ENCODE data around the gene FSTL5.
"Not testable (repeated sequence)": the region's sequence is repeated elsewhere in the genome, so short reads cannot be mapped to it uniquely, and the experiment has no call there.

The FSTL5 gene

DNA sequence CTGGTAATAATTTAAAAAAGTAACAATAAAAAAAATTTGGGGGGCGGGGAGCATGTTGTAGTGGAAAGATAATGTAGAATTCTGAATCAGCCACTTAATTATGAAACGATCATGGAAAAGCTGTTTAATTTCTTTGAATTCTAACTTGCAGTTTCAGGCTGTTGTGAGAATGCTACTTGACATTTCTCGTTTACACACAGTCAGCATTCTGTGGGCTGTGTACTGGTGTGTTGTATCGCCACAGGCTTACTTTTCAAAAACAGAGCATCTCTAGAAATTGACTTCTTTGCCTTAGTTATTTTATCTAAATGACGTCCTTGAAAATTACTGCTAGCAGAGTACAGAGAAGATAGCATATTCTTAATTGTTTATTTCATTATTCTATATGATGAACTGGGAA is 350.4 kb downstream of the FSTL5 start:
- Histone ChIP-seq H3K79me2 (ENCODE audit: control insufficient read depth, insufficient read depth, low read length, unreplicated experiment) (no peaks in the 10 kb centered on the region), H3K27me3 (ENCODE audit: insufficient read depth, low read length) (no peaks in the 10 kb centered on the region), H3K4me1 (ENCODE audit: control insufficient read depth, insufficient read depth, low read length, unreplicated experiment) (no peaks in the 10 kb centered on the region), H3K27ac (ENCODE audit: low read depth, low read length) (no peak overlapping the region), H3K4me3 (ENCODE audit: low read depth, low read length) (no peak overlapping the region), H2AFZ (ENCODE audit: low read length, unreplicated experiment) (no peak overlapping the region), H3K36me3 (ENCODE audit: insufficient read depth, low read length) (no peaks in the 10 kb centered on the region)

DNA sequence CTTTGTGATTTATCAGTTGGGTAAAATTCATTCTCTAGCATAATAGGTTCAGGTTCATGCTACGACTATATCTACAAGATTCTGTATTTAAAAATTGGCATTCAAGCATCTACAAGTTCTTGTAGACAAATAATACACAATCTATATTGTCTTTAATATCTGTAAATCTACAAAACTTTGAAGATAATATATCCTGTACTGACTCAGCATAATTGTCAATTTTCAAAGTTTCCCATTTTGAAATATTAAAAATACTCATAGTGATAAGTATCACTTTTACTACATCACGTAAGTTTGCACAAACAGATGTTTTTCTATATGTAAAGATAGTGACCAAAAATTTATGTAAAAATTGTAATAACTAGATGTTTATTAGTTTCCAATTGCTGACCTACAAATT is 360.6 kb downstream of the FSTL5 start:
- Histone ChIP-seq H3K4me3 (ENCODE audit: low read depth, low read length) (no peak overlapping the region), H3K27me3 (ENCODE audit: insufficient read depth, low read length) (no peaks in the 10 kb centered on the region), H2AFZ (ENCODE audit: low read length, unreplicated experiment) (no peak overlapping the region), H3K36me3 (ENCODE audit: insufficient read depth, low read length) (no peaks in the 10 kb centered on the region), H3K79me2 (ENCODE audit: control insufficient read depth, insufficient read depth, low read length, unreplicated experiment) (no peaks in the 10 kb centered on the region), H3K4me1 (ENCODE audit: control insufficient read depth, insufficient read depth, low read length, unreplicated experiment) (no peaks in the 10 kb centered on the region), H3K27ac (ENCODE audit: low read depth, low read length) (no peak overlapping the region)

DNA sequence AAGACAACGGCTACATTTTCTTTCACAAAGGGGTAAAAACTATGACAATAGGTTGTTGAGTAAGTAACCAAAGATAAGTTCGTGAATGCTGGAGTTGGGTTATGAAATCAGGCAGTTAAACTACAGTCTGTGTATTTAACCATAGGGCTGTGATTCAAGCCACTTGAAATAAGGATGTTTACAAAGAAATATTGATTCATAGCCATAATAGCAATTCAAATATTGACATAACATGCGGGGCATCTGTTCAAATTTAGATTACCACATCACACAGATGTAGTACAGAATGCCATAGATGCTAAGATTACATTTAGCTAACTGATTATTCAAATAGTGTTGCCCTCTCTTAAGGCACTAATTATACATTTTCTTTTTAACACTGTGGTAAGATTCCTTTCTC is 364.1 kb downstream of the FSTL5 start:
- Histone ChIP-seq H3K27ac (ENCODE audit: low read depth, low read length) (no peak overlapping the region), H3K4me1 (ENCODE audit: control insufficient read depth, insufficient read depth, low read length, unreplicated experiment) (no peaks in the 10 kb centered on the region), H3K27me3 (ENCODE audit: insufficient read depth, low read length) (no peaks in the 10 kb centered on the region), H2AFZ (ENCODE audit: low read length, unreplicated experiment) (no peak overlapping the region), H3K36me3 (ENCODE audit: insufficient read depth, low read length) (no peaks in the 10 kb centered on the region), H3K79me2 (ENCODE audit: control insufficient read depth, insufficient read depth, low read length, unreplicated experiment) (no peaks in the 10 kb centered on the region), H3K4me3 (ENCODE audit: low read depth, low read length) (no peak overlapping the region)

DNA sequence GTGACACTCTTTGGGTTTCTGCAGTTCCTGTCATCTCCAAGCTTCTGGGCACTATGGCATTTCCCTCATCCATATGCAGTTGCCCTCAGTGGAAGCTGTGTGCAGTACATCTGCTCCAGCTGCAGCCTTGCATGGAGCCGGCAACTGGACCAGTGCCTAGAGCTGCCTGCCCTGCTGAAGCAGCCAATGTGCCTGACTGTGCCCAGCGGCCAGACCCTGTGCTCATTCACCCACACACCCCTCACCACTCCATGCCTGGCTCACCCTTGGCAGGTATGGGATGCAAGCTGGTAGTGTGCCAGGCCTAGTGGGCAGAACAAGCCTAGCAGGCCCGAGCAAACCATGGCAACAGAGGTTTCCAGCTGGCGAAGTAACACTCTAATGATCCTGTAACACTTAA is 370.8 kb downstream of the FSTL5 start:
- H3K4me3 ChIP-seq (ENCODE audit: low read depth, low read length) = no peak overlapping the region
- no peaks in the 10 kb centered on the region for H3K36me3 ChIP-seq (ENCODE audit: insufficient read depth, low read length)
- no peak overlapping the region for H2AFZ ChIP-seq (ENCODE audit: low read length, unreplicated experiment)
- H3K79me2 ChIP-seq (ENCODE audit: control insufficient read depth, insufficient read depth, low read length, unreplicated experiment) = no peaks in the 10 kb centered on the region
- no peaks in the 10 kb centered on the region for H3K4me1 ChIP-seq (ENCODE audit: control insufficient read depth, insufficient read depth, low read length, unreplicated experiment)
- H3K27me3 ChIP-seq (ENCODE audit: insufficient read depth, low read length) = no peaks in the 10 kb centered on the region
- H3K27ac ChIP-seq (ENCODE audit: low read depth, low read length) = no peak overlapping the region

DNA sequence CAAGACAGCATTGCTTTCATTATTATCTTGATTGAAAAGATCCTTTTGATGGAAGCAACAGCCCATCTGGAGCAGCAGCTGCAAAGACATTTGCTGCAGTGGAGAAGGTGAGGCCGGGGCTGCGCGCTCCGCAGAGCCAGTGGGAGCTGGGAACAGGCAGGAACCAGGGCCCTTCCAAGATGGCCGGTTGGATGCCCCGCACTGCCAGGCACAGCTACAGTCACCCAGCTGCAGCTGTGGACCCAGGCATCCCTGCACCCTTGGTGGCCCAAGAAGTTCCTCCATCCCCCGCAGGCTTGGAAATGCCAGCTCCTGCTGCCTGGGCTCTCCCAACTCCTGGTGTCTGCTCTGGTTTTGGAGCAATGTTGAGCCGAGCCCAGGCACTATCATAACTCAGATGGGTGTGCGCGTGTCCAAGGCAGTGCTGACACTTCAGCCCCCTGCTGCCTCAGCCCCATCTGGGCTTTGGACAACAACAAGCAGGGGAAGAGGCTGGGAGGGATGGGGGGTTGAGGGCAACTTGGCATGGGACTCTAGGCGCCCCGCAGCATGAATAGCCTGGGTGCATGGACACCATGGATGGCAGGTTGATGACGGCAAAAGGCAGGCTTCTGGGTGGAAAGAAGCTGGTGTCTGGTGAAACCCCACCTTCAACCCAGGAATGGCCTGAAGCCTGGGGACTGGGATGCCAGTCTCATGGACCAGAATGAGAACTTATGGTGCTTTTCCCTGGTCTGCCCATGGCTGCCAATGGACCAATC is 371.8 kb downstream of the FSTL5 start:
- no peaks in the 10 kb centered on the region for H3K36me3 ChIP-seq (ENCODE audit: insufficient read depth, low read length)
- no peak overlapping the region for H2AFZ ChIP-seq (ENCODE audit: low read length, unreplicated experiment)
- no peaks in the 10 kb centered on the region for H3K79me2 ChIP-seq (ENCODE audit: control insufficient read depth, insufficient read depth, low read length, unreplicated experiment)
- H3K27me3 ChIP-seq (ENCODE audit: insufficient read depth, low read length) = no peaks in the 10 kb centered on the region
- no peaks in the 10 kb centered on the region for H3K4me1 ChIP-seq (ENCODE audit: control insufficient read depth, insufficient read depth, low read length, unreplicated experiment)
- no peak overlapping the region for H3K4me3 ChIP-seq (ENCODE audit: low read depth, low read length)
- H3K27ac ChIP-seq (ENCODE audit: low read depth, low read length) = no peak overlapping the region

DNA sequence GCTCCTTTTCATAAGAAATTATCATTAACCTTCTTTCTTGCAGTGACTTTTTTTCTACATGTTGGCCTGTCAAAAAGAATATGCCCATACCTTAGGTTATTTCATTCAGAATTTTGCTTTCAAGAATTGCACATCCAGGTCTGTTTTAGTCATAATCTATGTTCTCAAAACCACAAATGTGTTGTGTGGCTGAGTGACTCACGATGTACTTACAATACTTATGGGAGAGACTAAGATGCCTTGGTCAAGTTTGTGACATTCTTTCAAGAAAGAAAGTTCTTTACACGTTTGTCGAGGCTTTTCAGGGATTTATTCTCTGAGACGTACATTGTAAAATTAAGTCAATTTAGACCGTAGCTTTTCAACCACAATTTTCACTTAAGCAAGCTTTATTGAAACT is 396.7 kb downstream of the FSTL5 start:
- Histone ChIP-seq H3K4me3 (ENCODE audit: low read depth, low read length) (no peak overlapping the region), H3K36me3 (ENCODE audit: insufficient read depth, low read length) (no peaks in the 10 kb centered on the region), H3K4me1 (ENCODE audit: control insufficient read depth, insufficient read depth, low read length, unreplicated experiment) (no peaks in the 10 kb centered on the region), H3K27ac (ENCODE audit: low read depth, low read length) (no peak overlapping the region), H3K79me2 (ENCODE audit: control insufficient read depth, insufficient read depth, low read length, unreplicated experiment) (no peaks in the 10 kb centered on the region), H2AFZ (ENCODE audit: low read length, unreplicated experiment) (no peak overlapping the region), H3K27me3 (ENCODE audit: insufficient read depth, low read length) (no peaks in the 10 kb centered on the region)

DNA sequence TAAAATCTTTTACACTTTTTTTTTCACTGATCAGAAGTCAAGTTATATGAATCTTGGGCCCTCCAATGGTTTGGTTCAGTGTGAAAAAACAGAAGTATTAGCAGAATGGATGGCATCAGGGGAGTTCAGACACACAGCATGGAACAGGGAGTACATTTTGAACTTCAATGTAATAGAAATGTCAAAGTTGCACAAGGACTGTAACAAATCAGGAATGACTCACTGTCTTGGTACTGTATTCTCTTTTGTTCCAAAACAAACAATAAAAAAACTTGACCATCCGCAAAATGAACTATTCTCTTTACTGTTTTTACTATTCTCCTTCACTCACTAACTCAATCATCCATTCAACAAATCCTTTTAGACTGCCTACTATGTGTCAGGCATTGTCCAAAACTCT is 401.0 kb downstream of the FSTL5 start:
- H3K4me3 ChIP-seq (ENCODE audit: low read depth, low read length) = no peak overlapping the region
- H3K36me3 ChIP-seq (ENCODE audit: insufficient read depth, low read length) = no peaks in the 10 kb centered on the region
- H3K27ac ChIP-seq (ENCODE audit: low read depth, low read length) = no peak overlapping the region
- no peaks in the 10 kb centered on the region for H3K4me1 ChIP-seq (ENCODE audit: control insufficient read depth, insufficient read depth, low read length, unreplicated experiment)
- no peak overlapping the region for H2AFZ ChIP-seq (ENCODE audit: low read length, unreplicated experiment)
- no peaks in the 10 kb centered on the region for H3K27me3 ChIP-seq (ENCODE audit: insufficient read depth, low read length)
- no peaks in the 10 kb centered on the region for H3K79me2 ChIP-seq (ENCODE audit: control insufficient read depth, insufficient read depth, low read length, unreplicated experiment)

DNA sequence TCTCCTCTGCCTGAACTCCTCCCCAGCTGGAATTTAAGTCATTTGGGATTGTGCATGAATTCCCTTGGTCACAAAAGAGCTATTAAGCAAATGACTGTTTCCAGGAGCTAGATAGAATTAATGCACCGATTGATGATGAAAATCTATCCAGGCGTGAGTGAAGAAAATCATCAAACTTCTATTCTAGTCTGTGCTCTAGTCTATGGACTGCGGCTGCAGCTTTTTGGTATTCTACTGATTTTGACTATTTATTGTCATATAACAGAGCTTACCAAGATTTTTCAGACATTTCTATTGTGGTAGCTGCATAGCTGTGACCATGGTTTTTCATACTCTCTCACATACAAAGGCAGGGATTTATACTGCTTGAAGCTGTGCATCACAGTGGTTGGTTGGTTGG is 403.8 kb downstream of the FSTL5 start:
- H3K27ac ChIP-seq (ENCODE audit: low read depth, low read length) = no peak overlapping the region
- H3K36me3 ChIP-seq (ENCODE audit: insufficient read depth, low read length) = no peaks in the 10 kb centered on the region
- H3K4me3 ChIP-seq (ENCODE audit: low read depth, low read length) = no peak overlapping the region
- H3K4me1 ChIP-seq (ENCODE audit: control insufficient read depth, insufficient read depth, low read length, unreplicated experiment) = no peaks in the 10 kb centered on the region
- no peaks in the 10 kb centered on the region for H3K27me3 ChIP-seq (ENCODE audit: insufficient read depth, low read length)
- no peaks in the 10 kb centered on the region for H3K79me2 ChIP-seq (ENCODE audit: control insufficient read depth, insufficient read depth, low read length, unreplicated experiment)
- no peak overlapping the region for H2AFZ ChIP-seq (ENCODE audit: low read length, unreplicated experiment)

DNA sequence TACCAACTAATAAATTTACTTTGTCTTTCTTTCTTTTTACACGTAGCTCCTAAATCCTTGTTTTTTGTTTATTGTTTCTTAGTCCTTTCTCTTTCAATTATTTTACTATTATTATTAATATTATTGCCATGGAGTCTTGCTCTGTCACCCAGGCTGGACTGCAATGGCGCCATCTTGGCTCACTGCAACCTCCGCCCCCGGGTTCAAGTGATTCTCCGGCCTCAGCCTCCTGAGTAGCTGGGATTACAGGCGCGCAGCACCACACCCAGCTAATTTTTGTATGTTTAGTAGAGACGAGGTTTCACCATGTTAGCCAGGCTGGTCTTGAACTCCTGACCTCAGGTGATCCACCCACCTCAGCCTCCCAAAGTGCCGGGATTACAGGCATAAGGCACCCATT is 405.4 kb downstream of the FSTL5 start:
- not testable (repeated sequence) for H3K27me3 ChIP-seq (ENCODE audit: insufficient read depth, low read length); H3K4me1 ChIP-seq (ENCODE audit: control insufficient read depth, insufficient read depth, low read length, unreplicated experiment); H2AFZ ChIP-seq (ENCODE audit: low read length, unreplicated experiment); H3K4me3 ChIP-seq (ENCODE audit: low read depth, low read length); H3K79me2 ChIP-seq (ENCODE audit: control insufficient read depth, insufficient read depth, low read length, unreplicated experiment); H3K36me3 ChIP-seq (ENCODE audit: insufficient read depth, low read length); H3K27ac ChIP-seq (ENCODE audit: low read depth, low read length)

DNA sequence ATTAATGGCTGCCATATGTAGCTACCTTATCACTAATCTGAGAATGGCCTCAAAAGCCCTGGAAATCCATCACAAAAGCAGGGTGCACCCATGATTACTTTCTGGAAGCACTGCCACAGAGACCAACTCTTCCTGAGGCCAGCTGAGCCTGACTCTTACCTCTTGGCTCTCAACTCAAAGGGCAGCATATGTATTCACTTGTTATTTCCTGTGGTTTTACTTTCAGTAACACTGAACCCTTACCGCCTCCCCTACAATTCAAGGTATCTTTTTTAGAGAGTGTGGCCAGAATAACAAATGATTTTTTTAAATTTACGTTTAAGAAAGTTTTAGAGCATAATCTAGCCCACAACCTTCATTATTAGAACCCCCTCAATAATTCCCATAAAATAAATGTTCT is 434.9 kb downstream of the FSTL5 start:
- no peak overlapping the region for H3K4me3 ChIP-seq (ENCODE audit: low read depth, low read length)
- H3K27me3 ChIP-seq (ENCODE audit: insufficient read depth, low read length) = no peaks in the 10 kb centered on the region
- no peaks in the 10 kb centered on the region for H3K36me3 ChIP-seq (ENCODE audit: insufficient read depth, low read length)
- no peak overlapping the region for H3K27ac ChIP-seq (ENCODE audit: low read depth, low read length)
- H2AFZ ChIP-seq (ENCODE audit: low read length, unreplicated experiment) = no peak overlapping the region
- no peaks in the 10 kb centered on the region for H3K4me1 ChIP-seq (ENCODE audit: control insufficient read depth, insufficient read depth, low read length, unreplicated experiment)
- H3K79me2 ChIP-seq (ENCODE audit: control insufficient read depth, insufficient read depth, low read length, unreplicated experiment) = no peaks in the 10 kb centered on the region

DNA sequence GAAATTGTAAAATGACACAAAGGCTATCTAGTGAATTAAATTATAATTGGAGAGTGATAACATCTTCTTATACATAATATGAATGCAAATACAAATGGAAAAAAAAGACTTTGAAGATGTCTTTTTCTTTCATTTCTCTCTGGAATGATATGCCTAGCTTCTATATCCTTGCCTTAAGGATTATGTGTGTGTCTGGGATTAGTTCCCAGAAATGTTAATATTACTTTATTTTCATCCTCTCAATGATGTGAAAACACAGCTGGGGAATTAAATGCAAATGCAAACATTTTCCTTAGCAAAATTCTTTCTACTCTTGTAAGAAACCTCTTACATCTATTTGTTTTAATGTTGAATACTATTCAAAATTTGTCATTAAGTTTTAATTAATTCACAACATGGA is 441.9 kb downstream of the FSTL5 start:
- H2AFZ ChIP-seq (ENCODE audit: low read length, unreplicated experiment) = no peak overlapping the region
- no peak overlapping the region for H3K4me3 ChIP-seq (ENCODE audit: low read depth, low read length)
- H3K27me3 ChIP-seq (ENCODE audit: insufficient read depth, low read length) = no peaks in the 10 kb centered on the region
- H3K79me2 ChIP-seq (ENCODE audit: control insufficient read depth, insufficient read depth, low read length, unreplicated experiment) = no peaks in the 10 kb centered on the region
- H3K36me3 ChIP-seq (ENCODE audit: insufficient read depth, low read length) = no peaks in the 10 kb centered on the region
- no peak overlapping the region for H3K27ac ChIP-seq (ENCODE audit: low read depth, low read length)
- no peaks in the 10 kb centered on the region for H3K4me1 ChIP-seq (ENCODE audit: control insufficient read depth, insufficient read depth, low read length, unreplicated experiment)

Data from ACC112 (cell line).